Measurements from ENCODE around the gene NKG7.
A peak's percentile ranks its signal among the peaks of the same experiment; 100 is the strongest.

NKG7 gene

DNA sequence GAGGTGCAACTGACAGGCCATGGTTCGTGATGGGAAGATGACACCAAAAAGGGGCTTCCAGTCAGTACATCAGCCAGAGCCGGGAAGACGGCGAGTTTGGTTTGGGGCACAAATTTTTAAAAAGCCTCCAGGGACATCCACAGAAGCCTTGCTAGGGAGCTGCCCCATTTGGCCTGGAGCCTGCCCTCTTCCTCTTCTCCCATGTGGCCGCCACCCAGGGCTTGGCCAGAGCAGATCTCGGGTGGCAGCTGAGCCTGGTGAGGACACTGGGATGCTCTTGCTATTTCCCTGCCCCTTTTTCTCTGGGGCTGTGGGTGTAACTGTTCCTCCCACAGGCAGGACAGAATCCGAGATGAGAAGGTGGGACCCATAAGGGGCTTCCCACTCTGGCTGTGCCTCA lies 14.5 kb downstream of the NKG7 start:
- no peak for DNase-seq

DNA sequence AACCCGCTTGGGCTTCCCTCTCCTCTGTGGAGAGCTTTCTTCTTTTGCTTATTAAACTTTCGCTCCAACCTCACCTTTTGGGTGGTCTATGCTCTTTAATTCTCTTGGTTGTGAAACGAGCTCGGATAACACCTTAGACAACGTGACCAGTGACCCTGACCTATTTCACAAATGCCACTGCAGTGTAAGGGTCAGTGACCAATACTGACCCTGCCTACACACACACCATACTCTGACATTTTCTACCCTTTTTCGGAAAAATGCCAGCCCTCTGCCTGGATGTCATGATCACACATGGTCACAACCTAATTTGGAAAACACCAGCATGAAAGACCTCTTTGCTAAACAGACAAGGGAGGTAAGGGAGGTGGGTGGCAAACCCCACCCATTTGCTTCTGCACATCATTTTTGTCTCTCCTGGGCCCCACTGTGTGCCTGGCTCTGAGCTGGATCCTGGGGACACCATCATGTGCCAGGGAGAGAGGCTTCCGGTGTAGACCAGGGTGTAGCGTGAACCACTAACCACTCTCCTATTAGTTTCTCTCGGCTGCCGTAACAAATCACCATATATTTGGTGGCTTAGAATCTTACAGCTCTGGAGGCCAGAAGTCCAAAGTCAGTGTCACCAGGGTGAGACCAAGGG lies 16.2 kb downstream of the NKG7 start:
- no peak for DNase-seq

DNA sequence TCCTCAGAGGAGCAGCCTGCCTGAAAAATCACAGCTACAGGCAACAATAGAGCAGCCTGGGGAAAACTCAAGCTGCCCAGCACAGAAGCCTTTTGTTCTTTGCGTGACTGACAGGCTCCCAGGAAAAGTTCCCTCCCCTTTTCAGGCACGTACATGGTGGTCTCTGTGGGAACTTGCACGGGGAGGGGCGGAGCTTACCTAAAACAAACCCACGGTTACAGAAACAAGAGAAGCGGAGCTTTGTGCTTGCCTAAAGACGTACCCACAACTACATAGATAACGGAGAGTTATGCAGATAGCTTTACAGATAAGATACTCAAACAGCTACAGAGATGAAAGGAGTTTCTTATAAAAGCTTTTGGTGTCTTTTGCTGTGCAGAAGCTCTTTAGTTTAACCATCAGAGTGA lies 17.7 kb downstream of the NKG7 start:
- peak; percentile 41 for DNase-seq

DNA sequence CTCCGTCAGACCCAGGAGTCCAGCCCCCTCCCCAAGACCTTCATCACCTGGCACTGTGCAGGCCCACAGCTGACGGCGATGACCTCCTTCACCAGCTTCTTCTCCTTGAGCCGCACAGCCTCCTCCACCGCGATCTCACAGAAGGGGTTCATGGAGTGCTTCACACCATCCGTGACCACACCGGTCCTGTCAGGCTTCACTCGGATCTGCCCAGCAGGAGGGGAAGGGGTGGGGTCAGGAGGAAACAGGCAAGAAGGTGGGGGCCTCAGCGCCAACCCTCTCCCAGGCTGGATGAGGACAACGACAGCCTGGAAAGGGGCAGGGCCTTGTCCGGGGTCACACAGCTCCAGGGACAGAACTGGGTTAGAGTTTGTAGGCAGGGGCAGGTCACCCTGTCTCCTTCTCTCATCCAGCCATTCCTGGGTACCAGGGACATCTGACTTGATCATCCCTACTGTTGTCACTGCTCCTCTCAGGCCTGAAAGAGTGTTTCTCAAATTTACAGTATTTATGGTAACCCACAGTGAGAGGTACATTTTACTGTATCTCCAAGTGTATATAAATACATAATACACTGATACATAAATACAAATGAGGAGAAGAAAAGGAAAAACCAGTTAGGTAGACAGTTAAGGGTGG lies 18.2 kb downstream of the NKG7 start:
- DNase-seq: no peak

DNA sequence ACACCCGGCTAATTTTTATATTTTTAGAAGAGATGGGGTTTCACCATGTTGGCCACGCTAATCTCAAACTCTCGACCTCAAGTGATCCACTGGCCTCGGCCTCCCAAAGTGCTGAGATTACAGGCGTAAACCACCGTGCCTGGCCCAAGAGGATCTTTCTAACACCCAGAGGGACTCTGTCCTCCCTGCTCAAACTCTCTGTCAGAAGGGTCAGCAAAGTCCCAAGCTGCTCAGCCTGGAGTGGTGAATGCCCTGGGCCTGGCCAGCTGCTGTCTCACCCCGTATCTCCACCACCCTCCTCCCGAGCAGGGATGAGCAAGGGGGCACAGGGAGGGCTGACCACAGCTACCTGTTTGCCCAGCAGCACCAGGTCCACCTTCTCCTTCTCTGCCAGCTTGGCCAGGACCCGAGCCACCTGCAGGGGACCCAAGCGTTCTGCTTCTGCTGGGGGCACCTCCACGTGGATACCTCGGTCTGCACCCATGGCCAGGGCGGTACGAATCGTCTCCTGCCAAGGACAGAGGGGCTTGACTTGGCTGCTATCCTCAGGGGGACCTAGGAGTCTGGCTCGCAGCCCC lies 19.6 kb downstream of the NKG7 start:
- no peak for DNase-seq

DNA sequence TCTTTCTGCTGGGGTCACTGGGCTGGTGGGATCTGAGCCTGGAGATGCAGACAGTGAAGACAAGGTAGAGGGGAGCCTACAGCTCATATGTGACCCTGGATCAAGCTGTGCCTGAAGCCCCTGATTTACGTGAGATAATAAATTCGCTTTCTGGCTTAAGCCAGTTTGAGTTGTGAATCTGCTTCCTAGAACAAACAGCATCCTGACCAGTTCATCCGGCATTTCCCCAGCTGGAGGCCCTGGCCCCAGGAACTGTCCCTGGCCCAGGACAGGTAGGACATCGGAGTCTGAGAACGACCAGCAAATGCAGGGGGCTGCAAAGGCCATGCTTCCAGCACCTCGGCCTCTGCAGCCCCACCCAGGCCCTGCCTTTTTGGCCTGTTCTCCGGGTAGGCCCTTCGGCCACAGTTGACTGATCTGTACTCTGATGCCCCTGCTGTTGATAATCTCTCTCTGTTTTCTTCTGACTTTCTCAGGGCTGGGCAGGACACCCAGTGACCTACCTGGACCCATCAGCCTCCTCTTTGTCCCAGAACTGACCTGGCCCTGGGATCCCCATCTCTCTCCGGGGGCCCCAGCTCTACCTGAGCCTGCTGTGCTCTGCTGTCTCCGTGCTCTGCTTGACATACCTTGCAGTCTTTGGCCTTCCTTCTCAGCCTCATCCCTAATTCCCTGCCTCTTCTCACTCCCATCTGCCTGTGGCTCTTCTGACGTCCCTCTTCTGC lies 21.0 kb downstream of the NKG7 start:
- no peak for DNase-seq

DNA sequence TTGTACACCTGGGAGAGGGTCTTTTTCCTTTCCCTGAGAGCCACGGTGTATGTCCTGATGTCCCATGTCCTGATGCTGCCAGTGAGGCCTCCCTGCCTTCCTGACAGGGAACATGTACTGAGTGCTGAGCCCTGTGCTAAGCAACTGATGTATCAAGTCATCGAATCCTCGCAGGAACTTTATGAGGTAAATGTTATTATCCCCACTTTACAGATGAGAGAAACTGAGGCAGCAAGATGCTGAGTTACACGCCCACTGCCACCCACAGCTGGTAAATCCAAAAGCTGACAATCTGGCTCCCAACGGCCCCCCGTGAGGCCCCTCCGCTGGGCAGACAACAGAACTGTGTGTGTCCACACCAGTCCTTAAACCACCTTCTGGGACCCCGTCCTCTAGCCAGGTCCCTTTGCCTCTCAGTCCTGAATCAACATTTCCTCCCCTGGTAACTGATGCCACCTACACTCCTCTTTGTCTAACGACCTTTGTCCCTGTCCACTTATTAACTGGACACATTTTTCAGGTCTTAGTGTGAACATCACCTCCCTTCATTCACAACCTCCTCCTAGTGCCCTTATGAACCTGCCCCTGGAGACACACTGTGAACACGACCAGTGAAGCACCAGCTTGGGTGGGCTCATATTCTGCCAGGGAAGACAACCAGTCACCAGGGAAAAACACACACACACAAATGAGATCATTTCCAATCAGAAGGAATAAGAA lies 25.1 kb downstream of the NKG7 start:
- no peak for DNase-seq

DNA sequence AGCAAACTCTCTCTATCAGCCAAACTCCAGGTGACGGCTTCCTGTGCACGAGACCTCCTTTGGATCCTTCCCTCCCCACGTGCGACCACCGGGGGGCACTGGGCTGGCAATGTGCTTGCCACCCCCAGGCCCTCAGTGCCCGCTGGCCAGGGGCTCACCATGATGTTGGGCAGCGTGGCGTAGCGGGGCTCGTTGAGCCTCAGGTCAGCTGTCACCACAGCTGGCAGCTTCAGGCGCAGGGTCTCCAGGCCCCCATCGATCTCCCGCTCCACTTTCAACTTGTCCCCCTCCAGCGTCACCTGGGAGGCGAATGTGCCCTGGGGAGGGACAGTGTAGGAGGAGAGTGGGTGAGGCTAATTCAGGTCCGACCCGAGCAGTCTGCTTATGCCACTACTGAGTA lies 25.7 kb downstream of the NKG7 start:
- DNase-seq: no peak

DNA sequence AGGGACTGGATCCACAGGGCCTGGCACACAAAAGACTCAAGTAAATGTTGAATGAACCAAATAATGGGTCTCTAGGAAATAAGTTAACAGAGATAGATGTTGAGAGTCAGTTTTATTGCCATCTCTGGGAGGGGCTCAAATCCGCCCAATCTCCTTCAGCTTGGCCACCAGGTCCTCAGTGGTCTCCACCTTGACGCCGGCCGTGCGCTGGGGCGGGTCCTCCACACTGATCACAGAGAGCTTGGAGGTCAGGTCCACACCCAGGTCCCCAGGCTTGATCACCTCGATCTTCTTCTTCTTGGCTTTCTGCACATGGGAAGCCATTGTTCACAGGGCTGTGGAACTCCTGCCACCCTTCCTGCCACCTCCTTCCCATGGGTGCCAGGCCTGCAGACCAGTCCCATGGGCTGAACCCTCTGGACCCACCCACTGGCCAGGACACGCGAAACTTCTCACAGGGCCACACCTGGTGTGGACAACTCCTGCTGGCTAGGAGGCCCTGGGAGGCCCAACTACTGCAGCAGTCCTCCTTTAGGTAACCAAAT lies 27.3 kb downstream of the NKG7 start:
- DNase-seq: no peak

DNA sequence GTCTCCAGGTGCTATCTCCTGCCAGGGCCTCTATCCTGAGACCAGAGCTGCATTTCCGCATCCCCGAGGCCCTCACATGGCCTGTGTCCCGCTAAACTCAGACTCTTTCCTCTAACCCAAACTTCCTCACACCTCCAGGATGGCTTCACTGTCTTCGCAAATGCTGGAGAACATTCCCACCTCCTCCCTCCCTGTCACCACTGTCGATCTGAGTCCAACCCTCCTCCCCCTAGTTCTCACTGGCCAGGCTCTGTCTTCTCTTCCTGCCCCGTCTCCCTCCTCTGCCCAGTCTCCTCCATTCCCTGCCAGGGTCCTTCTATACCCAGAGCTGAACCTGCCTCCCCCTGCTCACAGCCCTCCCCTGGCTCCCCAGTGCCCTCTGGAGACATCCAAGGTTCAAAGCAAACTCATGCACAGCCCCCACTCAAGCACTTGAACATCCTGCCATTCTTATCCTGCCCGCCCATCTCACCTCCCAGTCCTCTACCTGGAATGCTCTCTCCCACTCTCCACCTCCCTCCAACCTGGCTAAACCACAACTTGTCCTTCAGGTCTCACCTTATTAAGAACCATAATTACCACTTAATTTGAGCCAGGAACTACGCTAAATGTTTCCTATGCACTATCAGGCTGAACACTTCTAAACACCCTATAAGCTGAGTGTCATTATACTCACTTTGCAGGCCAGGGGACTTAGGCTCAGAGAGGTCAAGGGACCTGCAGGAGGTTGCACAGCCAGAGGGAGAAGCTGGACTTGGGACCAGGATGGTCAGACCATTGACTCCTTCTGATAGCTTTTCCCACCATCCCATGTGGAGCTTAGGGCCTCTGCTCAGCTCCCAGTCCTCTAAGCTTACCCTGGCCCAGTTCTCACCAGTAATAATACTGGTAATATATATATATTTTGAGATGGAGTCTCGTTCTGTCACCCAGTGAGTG lies 29.6 kb downstream of the NKG7 start:
- no peak for DNase-seq

DNA sequence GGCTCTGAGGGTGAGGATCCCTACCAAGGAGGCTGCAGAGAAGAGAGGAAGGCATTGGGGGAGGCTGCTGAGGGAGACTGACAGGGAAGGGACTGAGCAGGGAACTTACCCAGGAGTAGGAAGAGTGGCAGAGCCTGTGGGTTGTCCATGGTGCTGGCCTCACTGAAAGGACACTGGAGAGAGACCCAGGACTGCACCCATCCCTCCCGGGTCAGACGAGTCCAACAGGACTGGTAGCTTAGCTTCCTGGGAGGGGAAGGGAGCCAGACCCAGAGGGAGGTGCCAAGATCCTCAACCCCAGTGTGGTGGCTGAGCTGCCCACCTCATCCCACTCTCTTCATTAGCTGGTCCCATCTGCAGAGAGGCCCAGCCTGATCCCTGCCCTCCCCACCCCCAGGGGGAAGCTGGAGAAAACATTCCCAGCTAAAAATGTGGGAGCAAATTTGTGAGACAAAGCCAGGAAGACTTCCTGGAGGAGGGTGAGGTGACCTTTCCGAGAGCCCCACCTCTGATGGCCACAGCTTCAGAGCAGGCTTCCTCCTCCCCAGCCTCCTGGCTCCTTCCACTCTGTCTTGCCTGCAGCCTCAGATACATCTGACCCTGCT lies 30.4 kb downstream of the NKG7 start, which contains the start of gene VSIG10L:
Gene VSIG10L (minus strand): TSS at position 164 of the 605 bp plus-strand sequence. CDS start 15 bp downstream, at position 149.
- DNase-seq: no peak

DNA sequence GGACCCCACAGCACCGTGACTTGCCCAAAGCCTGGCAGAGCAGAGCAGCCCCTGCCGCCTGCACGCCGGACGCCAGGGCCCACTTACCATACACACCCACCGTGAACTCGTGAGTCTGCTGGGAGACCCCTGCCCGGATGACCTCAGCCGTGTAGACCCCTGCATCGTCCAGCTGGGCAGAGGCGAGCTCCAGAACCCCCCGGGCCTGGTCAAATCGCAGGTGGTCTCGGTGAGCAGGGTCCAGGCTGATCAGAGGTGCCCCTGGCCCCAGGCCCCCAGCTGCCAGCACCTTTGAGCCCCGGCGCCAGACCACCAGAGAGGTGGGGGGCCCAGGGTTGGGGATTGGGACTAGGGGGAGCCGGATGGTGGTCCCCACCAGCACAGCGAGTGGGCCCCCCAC lies 31.4 kb downstream of the NKG7 start:
- DNase-seq: no peak

DNA sequence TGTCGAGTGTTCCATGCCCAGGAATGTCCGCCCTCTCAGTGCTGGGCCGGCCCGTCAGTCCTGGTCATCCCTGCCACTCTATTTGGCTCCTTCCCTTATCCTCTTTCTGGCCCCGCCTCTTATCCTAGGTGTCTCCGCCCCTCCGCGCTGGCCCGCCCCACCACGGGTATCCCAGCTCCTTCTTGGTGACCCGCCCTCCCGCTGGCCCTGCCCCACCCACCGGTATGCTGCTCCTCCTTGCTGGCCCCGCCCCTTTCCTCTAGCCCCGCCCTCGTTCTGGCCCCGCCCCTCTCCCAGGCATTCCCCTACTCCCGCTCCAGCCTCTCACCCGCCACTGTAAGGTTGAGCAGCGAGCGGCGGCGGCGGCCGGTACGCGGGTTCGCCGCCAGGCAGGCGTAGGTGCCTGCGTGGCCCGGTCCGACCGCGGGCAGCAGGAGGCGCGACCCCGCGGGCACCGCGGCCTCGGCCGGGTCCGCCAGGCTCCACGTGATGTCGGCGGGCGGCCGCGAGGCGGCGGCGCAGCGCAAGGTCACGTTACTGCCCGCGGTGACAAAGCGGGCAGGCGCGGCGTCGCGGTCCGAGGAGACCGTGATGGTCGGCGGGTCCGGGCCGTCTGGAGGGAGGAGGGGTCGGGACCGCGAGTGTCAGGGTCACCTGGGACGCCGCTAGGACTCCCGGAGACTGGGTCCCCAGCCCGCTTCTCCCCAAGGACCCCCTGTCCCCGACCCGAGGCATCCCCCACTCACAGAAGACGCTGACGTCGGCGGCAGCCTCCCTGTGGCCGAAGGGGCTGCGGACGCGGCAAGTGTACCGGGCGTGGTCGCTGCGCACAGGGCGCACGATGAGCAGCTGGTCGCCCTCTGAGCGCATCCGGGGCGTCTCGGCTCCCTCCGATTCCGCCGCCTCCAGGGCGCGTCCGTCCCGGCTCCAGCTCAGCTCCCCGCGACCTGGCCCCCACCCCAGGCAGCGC lies 32.5 kb downstream of the NKG7 start:
- peak; percentile 93 for DNase-seq

DNA sequence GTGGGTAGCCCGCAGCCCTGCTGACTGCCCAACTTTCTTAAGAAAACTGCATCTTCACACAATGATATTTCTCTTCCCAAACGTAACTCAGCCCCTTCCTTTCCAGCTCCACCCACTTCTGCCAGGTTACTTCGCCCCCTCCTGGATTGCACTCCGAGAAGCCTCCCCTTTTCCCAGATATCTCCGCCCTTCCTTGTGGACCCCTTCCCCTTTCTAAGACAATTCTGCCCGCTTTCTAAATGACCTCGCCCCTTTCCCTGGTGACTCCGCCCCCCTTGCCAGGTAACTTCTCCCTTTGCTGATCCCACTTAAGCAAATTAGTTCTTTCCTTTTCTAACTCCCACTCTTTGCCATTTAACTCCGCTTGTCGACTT lies 33.2 kb downstream of the NKG7 start:
- no peak for DNase-seq

DNA sequence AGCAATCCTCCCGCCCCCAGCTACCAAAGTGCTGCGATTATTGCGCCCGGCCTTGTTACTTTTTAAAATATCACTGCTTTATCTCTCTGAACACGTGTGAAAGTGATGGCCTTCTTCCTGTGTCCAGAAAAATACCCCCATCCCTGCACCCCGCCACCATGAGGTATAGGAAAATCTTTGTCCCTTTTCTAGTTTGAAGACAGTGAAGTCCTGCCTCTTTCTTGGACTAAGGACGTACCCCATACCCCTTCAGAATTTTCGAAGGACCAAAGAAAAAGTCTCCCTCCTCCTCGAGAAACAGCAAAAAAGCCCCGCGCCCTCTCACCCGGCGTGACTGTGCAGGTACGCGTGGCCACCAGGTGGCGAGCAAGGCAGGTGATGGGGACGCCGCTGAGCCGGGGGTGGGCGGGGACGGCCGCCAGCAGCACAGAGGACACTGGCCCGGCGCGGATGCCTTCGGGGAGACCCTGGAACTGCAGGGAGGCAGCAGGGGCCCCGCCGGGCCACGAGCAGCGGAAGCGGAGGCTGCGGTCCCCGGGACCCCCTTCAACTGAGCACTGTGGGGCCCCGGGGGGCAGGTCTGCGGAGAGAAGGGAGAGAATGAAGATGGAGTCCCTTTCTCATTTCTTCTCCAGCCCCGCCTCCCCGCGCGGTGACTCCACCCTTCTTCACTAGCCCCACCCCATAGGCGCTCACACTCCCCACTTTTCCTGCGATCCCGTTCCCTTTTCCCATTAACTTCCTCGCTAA lies 33.7 kb downstream of the NKG7 start:
- peak; percentile 90 for DNase-seq

DNA sequence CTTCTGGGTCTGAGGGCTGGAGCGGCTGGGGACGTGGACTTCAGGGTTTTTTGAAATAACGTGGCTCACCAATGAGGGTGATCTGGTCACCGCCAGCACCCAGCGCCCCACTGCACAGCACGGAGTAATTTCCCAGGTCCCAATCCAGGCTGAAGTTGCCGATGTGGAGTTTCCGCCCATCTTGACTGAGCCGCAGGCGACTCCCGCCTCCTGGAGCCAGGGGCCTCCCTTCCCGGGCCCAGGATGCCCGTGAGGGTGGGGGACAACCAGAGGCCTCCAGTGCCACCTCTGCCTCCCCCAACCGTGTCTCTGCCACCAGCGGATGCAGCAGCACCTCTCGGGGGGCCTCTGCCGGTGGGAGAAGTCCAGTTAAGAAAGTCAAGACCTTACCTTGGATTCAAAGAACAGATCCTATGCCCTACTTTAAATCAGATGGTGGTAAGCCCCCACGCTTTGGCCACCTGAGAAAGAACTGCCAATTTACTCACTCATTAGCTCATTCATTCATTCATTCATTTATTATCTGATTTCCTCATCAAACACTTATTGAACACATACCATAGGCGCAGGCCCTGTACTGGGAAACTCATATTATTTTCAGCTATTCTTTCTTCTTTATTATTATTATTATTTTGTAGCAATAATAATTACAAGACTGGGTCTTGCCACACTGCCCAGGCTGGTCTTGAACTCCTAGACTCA lies 34.4 kb downstream of the NKG7 start:
- no peak for DNase-seq

DNA sequence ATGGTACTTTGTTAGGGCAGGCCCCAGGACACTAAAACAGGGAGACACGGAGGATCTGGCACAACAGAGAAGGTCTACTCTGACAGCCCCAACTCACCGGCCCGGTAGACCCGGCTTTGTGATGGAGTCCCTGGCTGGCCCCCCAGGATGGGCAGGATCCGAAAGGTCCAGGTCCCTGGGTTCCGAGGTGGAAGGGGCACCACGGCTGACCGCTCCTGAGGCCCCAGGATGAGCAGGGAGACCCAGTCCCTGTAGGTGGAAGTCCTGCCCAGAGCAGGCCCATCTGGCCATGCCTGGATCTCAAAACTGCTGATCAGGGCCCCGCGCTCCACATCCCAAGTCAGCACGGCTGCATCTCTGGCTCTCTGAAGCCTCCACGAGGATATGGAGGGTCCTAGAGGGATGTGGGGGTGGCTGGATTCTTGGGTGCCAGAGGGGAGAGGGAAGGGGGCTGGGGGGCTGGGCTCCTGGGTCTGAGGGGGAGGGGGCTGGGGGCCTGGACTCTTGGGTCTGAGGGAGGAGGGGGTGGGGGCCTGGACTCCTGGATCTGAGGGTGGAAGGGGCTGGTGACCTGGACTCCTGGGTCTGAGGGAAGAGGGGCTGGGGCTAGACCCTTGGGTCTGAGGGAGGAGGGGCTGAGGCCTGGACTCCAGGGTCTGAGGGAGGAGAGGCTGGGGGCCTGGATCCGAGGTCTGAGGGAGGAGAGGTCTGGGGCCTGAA lies 35.2 kb downstream of the NKG7 start:
- DNase-seq: no peak

Measured in CD4-positive, alpha-beta T cell treated with Interleukin-17A for 4 hours (primary cell).